Smooth muscle cell (in vitro differentiated cells): ENCODE data around the gene NCDN. TPM values are rescaled to one million over a fixed set of nuclear protein-coding genes. Genes with fewer than 3 reads are reported as not detected.

Source experiments
- DNase-seq: peaks from one replicate; lab custom pipeline; 2025; ENCODE audit not compliant: unreplicated experiment; lab: John Stamatoyannopoulos, UW
- H2AFZ ChIP-seq: fragments of 200-600 bp; sonication (generic); 2 replicates; pipeline ENCODE4 v1.6.0; 2016; ENCODE audit warnings: antibody characterized with exemption, low read depth, mild to moderate bottlenecking
- H3F3A ChIP-seq: fragments of 200-600 bp; sonication (generic); 2 replicates; pipeline ENCODE4 v1.6.0; 2017; ENCODE audit warnings: antibody characterized with exemption, low read depth
- H3K27ac ChIP-seq: fragments of 200-600 bp; sonication (generic); 2 replicates; pipeline ENCODE4 v1.5.1; 2016; ENCODE audit warnings: low read depth, mild to moderate bottlenecking
- H3K27me3 ChIP-seq: fragments of 200-600 bp; sonication (generic); 2 replicates; pipeline ENCODE4 v1.6.1; 2016; ENCODE audit warnings: low read depth, mild to moderate bottlenecking
- H3K36me3 ChIP-seq: fragments of 200-600 bp; sonication (generic); 2 replicates; pipeline ENCODE4 v1.5.1; 2016; ENCODE audit warnings: low read depth
- H3K4me1 ChIP-seq: fragments of 200-600 bp; sonication (generic); 2 replicates; pipeline ENCODE4 v1.5.1; 2016; ENCODE audit warnings: low read depth
- H3K4me2 ChIP-seq: fragments of 200-600 bp; sonication (generic); 2 replicates; pipeline ENCODE4 v1.6.0; 2016; ENCODE audit warnings: mild to moderate bottlenecking
- H3K4me3 ChIP-seq: fragments of 200-600 bp; sonication (generic); 2 replicates; pipeline ENCODE4 v1.5.1; 2016; ENCODE audit warnings: mild to moderate bottlenecking
- H3K79me2 ChIP-seq: fragments of 200-600 bp; sonication (generic); 2 replicates; pipeline ENCODE4 v1.6.0; 2016; ENCODE audit warnings: low read depth, mild to moderate bottlenecking
- H3K9ac ChIP-seq: fragments of 200-600 bp; sonication (generic); 2 replicates; pipeline ENCODE4 v1.6.0; 2016; ENCODE audit warnings: low read depth
- H3K9me3 ChIP-seq: fragments of 200-600 bp; sonication (generic); replicated peaks from 2 replicates; pipeline ENCODE4 v1.5.1; 2016; ENCODE audit warnings: low read depth
- H4K20me1 ChIP-seq: fragments of 200-600 bp; sonication (generic); 2 replicates; pipeline ENCODE4 v1.6.0; 2016; ENCODE audit warnings: low read depth
- CTCF ChIP-seq: fragments of 200-600 bp; sonication (generic); IDR thresholded peaks from 2 replicates; pipeline ENCODE4 v1.5.1; 2017; ENCODE audit warnings: borderline replicate concordance, mild to moderate bottlenecking, antibody characterized with exemption; ENCODE audit not compliant: insufficient read depth, poor library complexity, severe bottlenecking
- WGBS: methylation state at CpG from one replicate; pipeline ENCODE4 v1.1.7; 2016; ENCODE audit warnings: low lambda C conversion rate; 5-methylcytosine and 5-hydroxymethylcytosine counted together
- polyA plus RNA-seq: library from polyadenylated mRNA; unstranded; fragments of >200 nt; fragmentation: Nextera tagmentation; extraction: Ambion mirVana; gene quantifications from 2 replicates; pipeline ENCODE4 v1.2.1, GENCODE V29; 2016
- total RNA-seq: library from RNA; depleted of rRNA; stranded (reverse); fragments of >200 nt; gene quantifications from 2 replicates; pipeline ENCODE4 v1.2.3, GENCODE V29; 2014

Gene NCDN
- total and polyA plus RNA-seq, 2 experiments from 2014 or later: 12.2 to 25.8 TPM

GRCh38 chr1:35611655-35612054 lies 54.1 kb downstream of the NCDN start:
- Histone ChIP-seq H3K9me3 (no peaks in the 10 kb centered on the region), H3K9ac (no peak overlapping the region), H3K27ac (no peak overlapping the region), H3K4me1 (no peaks in the 10 kb centered on the region), H3K27me3 (no peaks in the 10 kb centered on the region), H4K20me1 (peaks cover 76% of the 10 kb centered on the region), H3K4me2 (no peak overlapping the region), H2AFZ (no peak overlapping the region), H3F3A (no peaks in the 10 kb centered on the region), H3K4me3 (no peak overlapping the region), H3K79me2 (peaks cover 31% of the 10 kb centered on the region), H3K36me3 (peaks cover 19% of the 10 kb centered on the region)
- no peak for TF ChIP-seq CTCF
- 98% methylated on average over 7 of the region's 7 CpGs for WGBS
- no peak for DNase-seq

- TF ChIP-seq CTCF: no peak
- Histone ChIP-seq H3K36me3 (peaks cover 5% of the 10 kb centered on the region), H3F3A (no peaks in the 10 kb centered on the region), H3K27me3 (no peaks in the 10 kb centered on the region), H3K9ac (no peak overlapping the region), H3K9me3 (no peaks in the 10 kb centered on the region), H3K4me1 (no peaks in the 10 kb centered on the region), H3K27ac (no peak overlapping the region), H3K4me2 (no peak overlapping the region), H2AFZ (no peak overlapping the region), H3K4me3 (no peak overlapping the region), H3K79me2 (peaks cover 43% of the 10 kb centered on the region), H4K20me1 (peaks cover 77% of the 10 kb centered on the region)
- no peak for DNase-seq
- WGBS: 88% methylated on average over 8 of the region's 8 CpGs
Measured at GRCh38 chr1:35615440-35615839, 57.8 kb downstream of the NCDN start.

Other genes starting within 250 kb of the NCDN start
- 33.6 and 37.0 TPM in 2 replicates for gene KIAA0319L, start 396 bp upstream of the NCDN start, total RNA-seq
- 30.1 and 36.3 TPM in 2 replicates for gene KIAA0319L, start 396 bp upstream of the NCDN start, polyA plus RNA-seq
- 0.36 and 1.2 TPM in 2 replicates for gene TFAP2E, start 15.5 kb downstream of the NCDN start, total RNA-seq
- gene TFAP2E, start 15.5 kb downstream of the NCDN start, polyA plus RNA-seq: 0.30 and 0.80 TPM in 2 replicates
- gene PSMB2, start 83.7 kb downstream of the NCDN start, total RNA-seq: 41.0 and 51.6 TPM in 2 replicates
- 105 and 110 TPM in 2 replicates for gene PSMB2, start 83.7 kb downstream of the NCDN start, polyA plus RNA-seq
- gene C1orf216, start 161.1 kb downstream of the NCDN start, total RNA-seq: 4.5 and 7.5 TPM in 2 replicates
- 9.4 and 9.7 TPM in 2 replicates for gene C1orf216, start 161.1 kb downstream of the NCDN start, polyA plus RNA-seq
- gene CLSPN, start 212.2 kb downstream of the NCDN start, total RNA-seq: 2.9 and 4.5 TPM in 2 replicates
- 2.4 and 4.7 TPM in 2 replicates for gene CLSPN, start 212.2 kb downstream of the NCDN start, polyA plus RNA-seq